ENCODE results near the gene USP28.

USP28 gene

GRCh38 chr11:113907681-113908080 is 32.3 kb upstream of the USP28 start:
- H2AFZ ChIP-seq (ENCODE audit: low read length), result no peak overlapping the region
- no peaks in the 10 kb centered on the region for H4K20me1 ChIP-seq (ENCODE audit: insufficient read depth, low read length)
- no peaks in the 10 kb centered on the region for H3K27me3 ChIP-seq (replicated peaks; ENCODE audit: insufficient read depth, low read length)
- no peaks in the 10 kb centered on the region for H3K36me3 ChIP-seq (replicated peaks; ENCODE audit: insufficient read depth, low read length)
- H3K9me2 ChIP-seq (replicated peaks; ENCODE audit: insufficient read depth, low read length), result no peaks in the 10 kb centered on the region
- no peak overlapping the region for H3K4me3 ChIP-seq (ENCODE audit: low read length)
- no peak overlapping the region for H3K9ac ChIP-seq (ENCODE audit: low read length)
- TF ChIP-seq EZH2 (optimal IDR thresholded peaks at IDR 0.05; ENCODE audit: low read depth, low read length) (no peak), EZH2phosphoT487 (IDR thresholded peaks at IDR 0.05; ENCODE audit: low read length) (no peak)
- TF ChIP-seq, protein P1, sequence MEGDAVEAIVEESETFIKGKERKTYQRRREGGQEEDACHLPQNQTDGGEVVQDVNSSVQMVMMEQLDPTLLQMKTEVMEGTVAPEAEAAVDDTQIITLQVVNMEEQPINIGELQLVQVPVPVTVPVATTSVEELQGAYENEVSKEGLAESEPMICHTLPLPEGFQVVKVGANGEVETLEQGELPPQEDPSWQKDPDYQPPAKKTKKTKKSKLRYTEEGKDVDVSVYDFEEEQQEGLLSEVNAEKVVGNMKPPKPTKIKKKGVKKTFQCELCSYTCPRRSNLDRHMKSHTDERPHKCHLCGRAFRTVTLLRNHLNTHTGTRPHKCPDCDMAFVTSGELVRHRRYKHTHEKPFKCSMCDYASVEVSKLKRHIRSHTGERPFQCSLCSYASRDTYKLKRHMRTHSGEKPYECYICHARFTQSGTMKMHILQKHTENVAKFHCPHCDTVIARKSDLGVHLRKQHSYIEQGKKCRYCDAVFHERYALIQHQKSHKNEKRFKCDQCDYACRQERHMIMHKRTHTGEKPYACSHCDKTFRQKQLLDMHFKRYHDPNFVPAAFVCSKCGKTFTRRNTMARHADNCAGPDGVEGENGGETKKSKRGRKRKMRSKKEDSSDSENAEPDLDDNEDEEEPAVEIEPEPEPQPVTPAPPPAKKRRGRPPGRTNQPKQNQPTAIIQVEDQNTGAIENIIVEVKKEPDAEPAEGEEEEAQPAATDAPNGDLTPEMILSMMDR (IDR thresholded peaks at IDR 0.05; ENCODE audit: low read length), result no peak
- no peaks in the 10 kb centered on the region for H3K4me1 ChIP-seq (ENCODE audit: low read length)
- H3K27ac ChIP-seq (ENCODE audit: low read length), result no peak overlapping the region
- no peak for DNase-seq
- no peak overlapping the region for H3K4me2 ChIP-seq (ENCODE audit: low read depth, low read length)
- H3K9me3 ChIP-seq (replicated peaks; ENCODE audit: insufficient read depth, low read length), result no peaks in the 10 kb centered on the region
- H3F3A ChIP-seq (ENCODE audit: insufficient read depth, low read length), result no peaks in the 10 kb centered on the region
- no peaks in the 10 kb centered on the region for H3K79me2 ChIP-seq (ENCODE audit: low read length)

DNA sequence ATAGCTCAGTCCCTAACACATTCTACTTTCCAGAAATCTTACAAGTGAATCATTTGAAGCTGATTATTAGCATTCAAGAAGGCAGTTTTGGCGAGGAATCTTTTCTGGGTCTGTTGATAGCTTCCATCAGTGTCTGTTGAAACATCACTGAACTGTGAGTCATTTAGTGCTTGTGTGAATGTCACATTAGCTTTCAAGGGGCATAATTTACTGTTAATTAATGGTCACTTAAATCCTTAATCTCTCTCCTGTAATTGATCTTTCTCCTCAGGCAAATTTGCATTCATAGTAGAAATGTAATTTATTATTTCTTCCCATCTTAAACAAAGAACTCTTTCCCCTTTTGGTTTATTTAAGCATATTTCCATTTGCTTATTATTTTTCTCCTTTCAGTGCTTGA is 31.8 kb upstream of the USP28 start:
- no peak overlapping the region for H3K4me3 ChIP-seq (ENCODE audit: low read length)
- TF ChIP-seq, protein P1 (IDR thresholded peaks at IDR 0.05; ENCODE audit: low read length), result no peak
- TF ChIP-seq EZH2 (optimal IDR thresholded peaks at IDR 0.05; ENCODE audit: low read depth, low read length) (no peak), EZH2phosphoT487 (IDR thresholded peaks at IDR 0.05; ENCODE audit: low read length) (no peak)
- H3K27me3 ChIP-seq (replicated peaks; ENCODE audit: insufficient read depth, low read length), result no peaks in the 10 kb centered on the region
- H3K4me1 ChIP-seq (ENCODE audit: low read length), result no peaks in the 10 kb centered on the region
- no peaks in the 10 kb centered on the region for H4K20me1 ChIP-seq (ENCODE audit: insufficient read depth, low read length)
- H3F3A ChIP-seq (ENCODE audit: insufficient read depth, low read length), result no peaks in the 10 kb centered on the region
- no peak overlapping the region for H3K4me2 ChIP-seq (ENCODE audit: low read depth, low read length)
- no peaks in the 10 kb centered on the region for H3K36me3 ChIP-seq (replicated peaks; ENCODE audit: insufficient read depth, low read length)
- H3K27ac ChIP-seq (ENCODE audit: low read length), result no peak overlapping the region
- no peaks in the 10 kb centered on the region for H3K9me2 ChIP-seq (replicated peaks; ENCODE audit: insufficient read depth, low read length)
- no peak for DNase-seq
- H3K79me2 ChIP-seq (ENCODE audit: low read length), result no peaks in the 10 kb centered on the region
- no peaks in the 10 kb centered on the region for H3K9me3 ChIP-seq (replicated peaks; ENCODE audit: insufficient read depth, low read length)
- no peak overlapping the region for H2AFZ ChIP-seq (ENCODE audit: low read length)
- H3K9ac ChIP-seq (ENCODE audit: low read length), result no peak overlapping the region

- no peak overlapping the region for H3K4me2 ChIP-seq (ENCODE audit: low read depth, low read length)
- H4K20me1 ChIP-seq (ENCODE audit: insufficient read depth, low read length), result no peaks in the 10 kb centered on the region
- H3K9me2 ChIP-seq (replicated peaks; ENCODE audit: insufficient read depth, low read length), result no peaks in the 10 kb centered on the region
- DNase-seq, result no peak
- no peaks in the 10 kb centered on the region for H3F3A ChIP-seq (ENCODE audit: insufficient read depth, low read length)
- H2AFZ ChIP-seq (ENCODE audit: low read length), result no peak overlapping the region
- TF ChIP-seq EZH2phosphoT487 (IDR thresholded peaks at IDR 0.05; ENCODE audit: low read length), result no peak
- TF ChIP-seq, protein P1 (IDR thresholded peaks at IDR 0.05; ENCODE audit: low read length), result no peak
- no peak for TF ChIP-seq EZH2 (optimal IDR thresholded peaks at IDR 0.05; ENCODE audit: low read depth, low read length)
- no peaks in the 10 kb centered on the region for H3K27me3 ChIP-seq (replicated peaks; ENCODE audit: insufficient read depth, low read length)
- no peaks in the 10 kb centered on the region for H3K79me2 ChIP-seq (ENCODE audit: low read length)
- no peaks in the 10 kb centered on the region for H3K36me3 ChIP-seq (replicated peaks; ENCODE audit: insufficient read depth, low read length)
- no peaks in the 10 kb centered on the region for H3K4me1 ChIP-seq (ENCODE audit: low read length)
- H3K9me3 ChIP-seq (replicated peaks; ENCODE audit: insufficient read depth, low read length), result no peaks in the 10 kb centered on the region
- no peak overlapping the region for H3K4me3 ChIP-seq (ENCODE audit: low read length)
- no peak overlapping the region for H3K27ac ChIP-seq (ENCODE audit: low read length)
- no peak overlapping the region for H3K9ac ChIP-seq (ENCODE audit: low read length)
Observed at GRCh38 chr11:113906516-113906915, 31.1 kb upstream of the USP28 start.
